ENCODE data around the gene DHX38. TPM values are rescaled to one million over a fixed set of nuclear protein-coding genes. Genes with fewer than 3 reads are reported as not detected.

Gene DHX38
- total and polyA plus RNA-seq, 2 of the 13 experiments (the other 11 are each of a cell fraction or from before 2014, with no cell fraction given) = 54.4 to 85.9 TPM

DNA sequence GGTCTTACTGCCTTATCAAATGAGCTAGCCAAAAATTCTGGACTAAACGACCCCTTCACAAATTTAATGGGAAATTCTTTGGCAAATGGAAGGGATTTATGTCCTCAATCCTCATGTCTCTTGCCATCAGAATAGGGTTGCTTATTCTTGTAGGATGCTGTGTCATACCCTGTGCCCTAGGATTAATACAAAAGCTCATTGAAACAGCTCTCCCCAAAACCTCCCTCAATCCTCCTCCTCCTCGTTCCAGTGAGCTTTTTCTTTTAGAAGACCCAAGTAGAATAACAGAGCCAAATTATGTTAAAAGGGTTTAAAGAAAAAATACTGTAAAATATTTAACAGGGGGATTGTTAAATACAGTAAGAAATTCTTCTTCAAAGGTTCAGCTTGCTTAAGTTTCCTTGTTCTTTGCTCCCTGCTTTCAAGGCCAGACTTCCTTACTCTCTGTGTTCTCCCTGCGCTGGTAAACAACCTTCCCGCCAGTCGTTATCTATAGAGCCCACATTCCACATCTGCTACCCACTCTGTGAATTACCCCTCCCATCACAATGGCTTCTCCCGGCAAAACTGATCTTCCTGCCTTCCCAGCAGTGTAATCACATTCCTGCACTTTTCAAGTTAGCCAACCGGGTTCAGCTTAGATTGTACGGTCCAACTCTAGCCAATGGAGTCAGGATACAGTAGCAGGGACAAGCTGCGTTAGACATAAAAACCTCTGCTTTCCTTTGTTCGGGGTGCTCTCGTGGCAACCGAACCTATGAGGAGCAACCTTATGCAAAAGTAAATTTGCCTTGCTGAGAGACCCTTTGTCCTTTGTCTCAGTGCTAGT lies 20.9 kb upstream of the DHX38 start (continued):
- 0 out of 2 replicates have a peak, but pooled peaks have one; percentile 70 for TF ChIP-seq SSRP1 (CRISPR knock-in tag; IDR thresholded peaks at IDR 0.05)
- no peak for TF ChIP-seq PHF8 (CRISPR knock-in tag; IDR thresholded peaks at IDR 0.05)
- TF ChIP-seq, protein P1, sequence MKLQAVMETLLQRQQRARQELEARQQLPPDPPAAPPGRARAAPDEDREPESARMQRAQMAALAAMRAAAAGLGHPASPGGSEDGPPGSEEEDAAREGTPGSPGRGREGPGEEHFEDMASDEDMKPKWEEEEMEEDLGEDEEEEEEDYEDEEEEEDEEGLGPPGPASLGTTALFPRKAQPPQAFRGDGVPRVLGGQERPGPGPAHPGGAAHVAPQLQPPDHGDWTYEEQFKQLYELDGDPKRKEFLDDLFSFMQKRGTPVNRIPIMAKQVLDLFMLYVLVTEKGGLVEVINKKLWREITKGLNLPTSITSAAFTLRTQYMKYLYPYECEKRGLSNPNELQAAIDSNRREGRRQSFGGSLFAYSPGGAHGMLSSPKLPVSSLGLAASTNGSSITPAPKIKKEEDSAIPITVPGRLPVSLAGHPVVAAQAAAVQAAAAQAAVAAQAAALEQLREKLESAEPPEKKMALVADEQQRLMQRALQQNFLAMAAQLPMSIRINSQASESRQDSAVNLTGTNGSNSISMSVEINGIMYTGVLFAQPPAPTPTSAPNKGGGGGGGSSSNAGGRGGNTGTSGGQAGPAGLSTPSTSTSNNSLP (IDR thresholded peaks at IDR 0.05; ENCODE audit: low read depth, low read length) = peak; percentile 90
- no peak; the same call in 1 of the 2 replicates for TF ChIP-seq KDM5A (IDR thresholded peaks at IDR 0.05; ENCODE audit: borderline replicate concordance, low read length)
- 0 out of 2 replicates have a peak, but pooled peaks have one; percentile 40 for TF ChIP-seq ETV6 (CRISPR knock-in tag; conservative IDR thresholded peaks at IDR 0.05)
- TF ChIP-seq ZNF235 (CRISPR knock-in tag; IDR thresholded peaks at IDR 0.05; ENCODE audit: borderline replicate concordance) = no peak
- TF ChIP-seq ZNF282 (IDR thresholded peaks at IDR 0.05; ENCODE audit: partially characterized antibody) = no peak
- peak; percentile 76 for TF ChIP-seq GATAD1 (CRISPR knock-in tag; IDR thresholded peaks at IDR 0.05)
- no peak for TF ChIP-seq SAFB2 (CRISPR knock-in tag; IDR thresholded peaks at IDR 0.05; ENCODE audit: borderline replicate concordance, low read depth)
- no peak for TF ChIP-seq MZF1 (CRISPR knock-in tag; IDR thresholded peaks at IDR 0.05; ENCODE audit: borderline replicate concordance)
- no peak; the same call in 1 of the 2 replicates for TF ChIP-seq TSC22D2 (CRISPR knock-in tag; IDR thresholded peaks at IDR 0.05; ENCODE audit: borderline replicate concordance)
- TF ChIP-seq ZNF607 (CRISPR knock-in tag; IDR thresholded peaks at IDR 0.05; ENCODE audit: borderline replicate concordance) = no peak
- TF ChIP-seq SIX1 (CRISPR knock-in tag; IDR thresholded peaks at IDR 0.05; ENCODE audit: borderline replicate concordance) = peak; percentile 37; the same call in 1 of the 2 replicates
- TF ChIP-seq ZNF33B (CRISPR knock-in tag; IDR thresholded peaks at IDR 0.05) = no peak
- no peak for TF ChIP-seq ZNF335 (CRISPR knock-in tag; IDR thresholded peaks at IDR 0.05)
- no peak for TF ChIP-seq ZFP37 (CRISPR knock-in tag; IDR thresholded peaks at IDR 0.05; ENCODE audit: borderline replicate concordance)
- peak; percentile 84 for TF ChIP-seq POGZ (CRISPR knock-in tag; IDR thresholded peaks at IDR 0.05)
- TF ChIP-seq, protein P2, sequence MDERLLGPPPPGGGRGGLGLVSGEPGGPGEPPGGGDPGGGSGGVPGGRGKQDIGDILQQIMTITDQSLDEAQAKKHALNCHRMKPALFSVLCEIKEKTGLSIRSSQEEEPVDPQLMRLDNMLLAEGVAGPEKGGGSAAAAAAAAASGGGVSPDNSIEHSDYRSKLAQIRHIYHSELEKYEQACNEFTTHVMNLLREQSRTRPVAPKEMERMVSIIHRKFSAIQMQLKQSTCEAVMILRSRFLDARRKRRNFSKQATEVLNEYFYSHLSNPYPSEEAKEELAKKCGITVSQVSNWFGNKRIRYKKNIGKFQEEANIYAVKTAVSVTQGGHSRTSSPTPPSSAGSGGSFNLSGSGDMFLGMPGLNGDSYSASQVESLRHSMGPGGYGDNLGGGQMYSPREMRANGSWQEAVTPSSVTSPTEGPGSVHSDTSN (CRISPR knock-in tag; IDR thresholded peaks at IDR 0.05) = no peak
- no peak for TF ChIP-seq ZNF720 (CRISPR knock-in tag; IDR thresholded peaks at IDR 0.05)
- TF ChIP-seq SIX4 (CRISPR knock-in tag; IDR thresholded peaks at IDR 0.05) = 0 out of 2 replicates have a peak, but pooled peaks have one; percentile 56
- TF ChIP-seq GABPA (IDR thresholded peaks at IDR 0.05; ENCODE audit: low read depth, low read length) = no peak
- TF ChIP-seq GABPA (CRISPR knock-in tag; IDR thresholded peaks at IDR 0.05; ENCODE audit: low read depth) = peak; percentile 73
- TF ChIP-seq ELF4 (CRISPR knock-in tag; IDR thresholded peaks at IDR 0.05; ENCODE audit: borderline replicate concordance) = peak; percentile 83; the same call in 1 of the 2 replicates
- peak; percentile 92 for TF ChIP-seq HOMEZ (CRISPR knock-in tag; IDR thresholded peaks at IDR 0.05; ENCODE audit: low read depth)
- no peak for TF ChIP-seq ZNF549 (CRISPR knock-in tag; IDR thresholded peaks at IDR 0.05)
- TF ChIP-seq SRF (IDR thresholded peaks at IDR 0.05; ENCODE audit: low read depth, low read length) = no peak
- no peak for TF ChIP-seq SUZ12 (IDR thresholded peaks at IDR 0.05; ENCODE audit: low read depth, low read length)
- TF ChIP-seq ZNF589 (CRISPR knock-in tag; conservative IDR thresholded peaks at IDR 0.05) = no peak
- no peak for TF ChIP-seq MBNL3 (CRISPR knock-in tag; conservative IDR thresholded peaks at IDR 0.05)
